Keratinocyte (primary cell): ENCODE measurements around the gene SLC6A15.

Experiments
- CTCF ChIP-seq, 3 experiments: IDR thresholded peaks in 1 of 3; conservative IDR thresholded peaks in 1 of 3; optimal IDR thresholded peaks in 1 of 3; 2 replicates in 2 of 3; 3 replicates in 1 of 3; pipeline versions ENCODE3 to v1.5.1; 2011; ENCODE audit warnings: low read length in 3 of 3, mild to moderate bottlenecking in 3 of 3, moderate library complexity in 2 of 3, control low read depth in 1 of 3, inconsistent platforms in 1 of 3; ENCODE audit not compliant: insufficient read depth in 2 of 3; ENCODE audit errors: extremely low read depth in 1 of 3
- EZH2 ChIP-seq: IDR thresholded peaks from one replicate; pipeline ENCODE4 v1.6.1; 2012; ENCODE audit warnings: inconsistent platforms, mild to moderate bottlenecking, low read length, moderate library complexity

- TF ChIP-seq CTCF (optimal IDR thresholded peaks at IDR 0.05 in 1 of 3, IDR thresholded peaks at IDR 0.05 in 1 of 3, conservative IDR thresholded peaks at IDR 0.05 in 1 of 3; ENCODE audit: extremely low read depth in 1 of 3, insufficient read depth in 2 of 3, low read length in 3 of 3) (no peak), EZH2 (no peak)
Measured at GRCh38 chr12:84840356-84840755, 72.2 kb downstream of the SLC6A15 start.
